A673 (cell line): ENCODE results near the gene TMEM72. TPM values are rescaled to one million over a fixed set of nuclear protein-coding genes. Genes with fewer than 3 reads are reported as not detected.

Experiments
- BruUV-seq: library from RNA; stranded (reverse); fragments of 400-500 nt; replicated peaks from 2 replicates; lab custom pipeline; 2021; lab: Mats Ljungman, UMichigan
- CTCF ChIA-PET: fragments of 300-600 bp; sonication (Branson Sonifier 250); formaldehyde crosslinking; loops from one replicate; lab custom pipeline; 2022; ENCODE audit warnings: antibody characterized with exemption; lab: Charles Lee
- POLR2A ChIA-PET: fragments of 300-600 bp; sonication (Branson Sonifier 250); formaldehyde crosslinking; loops from one replicate; lab custom pipeline; 2022; ENCODE audit warnings: antibody characterized with exemption; ENCODE audit not compliant: low non-redundant PET; lab: Charles Lee
- DNase-seq: peaks from one replicate; pipeline ENCODE4 v3.0.0-alpha.2; 2015; ENCODE audit warnings: low spot score
- H3K27ac ChIP-seq: fragments of 200-600 bp; sonication (generic); 2 replicates; pipeline ENCODE4 v1.5.1; 2016; ENCODE audit warnings: mixed run types, low read depth, mild to moderate bottlenecking, mixed read lengths, antibody characterized with exemption, low read length; ENCODE audit not compliant: poor library complexity, severe bottlenecking
- H3K27me3 ChIP-seq: fragments of 200-600 bp; sonication (generic); replicated peaks from 2 replicates; pipeline ENCODE4 v1.6.1; 2017; ENCODE audit warnings: mixed run types, low read depth, mild to moderate bottlenecking, mixed read lengths, antibody characterized with exemption, low read length; ENCODE audit not compliant: insufficient read depth, poor library complexity
- H3K36me3 ChIP-seq: fragments of 200-600 bp; sonication (generic); 2 replicates; pipeline ENCODE4 v1.6.1; 2016; ENCODE audit warnings: mixed run types, mild to moderate bottlenecking, mixed read lengths, antibody characterized with exemption, low read length; ENCODE audit not compliant: insufficient read depth, poor library complexity, severe bottlenecking
- H3K4me1 ChIP-seq: fragments of 200-600 bp; sonication (generic); 2 replicates; pipeline ENCODE4 v1.6.1; 2017; ENCODE audit warnings: mixed run types, mild to moderate bottlenecking, mixed read lengths, antibody characterized with exemption, low read length; ENCODE audit not compliant: insufficient read depth, poor library complexity, severe bottlenecking
- H3K4me3 ChIP-seq: fragments of 200-600 bp; sonication (generic); 2 replicates; pipeline ENCODE4 v1.5.1; 2016; ENCODE audit warnings: low read depth, mixed run types, mild to moderate bottlenecking, mixed read lengths, low read length; ENCODE audit not compliant: poor library complexity, severe bottlenecking
- H3K9me3 ChIP-seq: fragments of 200-600 bp; sonication (generic); 2 replicates; pipeline ENCODE4 v1.6.1; 2016; ENCODE audit warnings: mixed run types, low read depth, mild to moderate bottlenecking, mixed read lengths, antibody characterized with exemption, low read length; ENCODE audit not compliant: poor library complexity, severe bottlenecking
- CTCF ChIP-seq: fragments of 300-800, 200-600 bp; sonication (generic); conservative IDR thresholded peaks from 2 replicates; pipeline ENCODE4 v1.5.1; 2017; ENCODE audit warnings: low read depth, mild to moderate bottlenecking, antibody characterized with exemption, low read length, moderate library complexity, mixed read lengths
- EZH2 ChIP-seq: fragments of 200-600 bp; sonication (generic); IDR thresholded peaks from 2 replicates; pipeline ENCODE4 v1.6.1; 2017; ENCODE audit warnings: borderline replicate concordance, low read depth, mild to moderate bottlenecking, mixed read lengths, antibody characterized with exemption, low read length; ENCODE audit not compliant: poor library complexity, severe bottlenecking
- intact Hi-C: fragments of 100-400 bp; cut with micrococcal nuclease; formaldehyde crosslinking; loops from one replicate; pipeline ENCODE4 v1.10.0; 2022; ENCODE audit not compliant: unreplicated experiment
- total RNA-seq: library from RNA; stranded (reverse); gene quantifications from 2 replicates; pipeline ENCODE4 v1.2.3, GENCODE V29; 2021

Gene TMEM72
- total RNA-seq, 1 experiment from 2014 or later = 0.80 TPM

GRCh38 chr10:44954042-44954441 lies 42.9 kb downstream of the TMEM72 start:
- ChIA-PET CTCF (no interaction called here), POLR2A (no interaction called here)
- Histone ChIP-seq H3K27me3 (no peaks in the 10 kb centered on the region), H3K4me1 (peaks cover 14% of the 10 kb centered on the region), H3K27ac (no peak overlapping the region), H3K36me3 (no peaks in the 10 kb centered on the region), H3K9me3 (no peaks in the 10 kb centered on the region), H3K4me3 (no peak overlapping the region)
- intact Hi-C loops = no loop called here
- no TSS peak for BruUV-seq
- DNase-seq = no peak
- TF ChIP-seq CTCF (no peak), EZH2 (no peak)

GRCh38 chr10:44954962-44955361 lies 43.8 kb downstream of the TMEM72 start:
- H3K27me3 ChIP-seq = no peaks in the 10 kb centered on the region
- ChIA-PET POLR2A (no interaction called here), CTCF (no interaction called here)
- no peak for DNase-seq
- H3K4me3 ChIP-seq = no peak overlapping the region
- no peaks in the 10 kb centered on the region for H3K36me3 ChIP-seq
- BruUV-seq = no TSS peak
- H3K27ac ChIP-seq = no peak overlapping the region
- no peaks in the 10 kb centered on the region for H3K9me3 ChIP-seq
- no peak for TF ChIP-seq CTCF
- TF ChIP-seq EZH2 = no peak
- intact Hi-C loops = no loop called here
- peaks cover 12% of the 10 kb centered on the region for H3K4me1 ChIP-seq

GRCh38 chr10:44955413-44956070 lies 44.4 kb downstream of the TMEM72 start:
- POLR2A ChIA-PET = no interaction called here
- no peak overlapping the region for H3K27ac ChIP-seq
- no peak for DNase-seq
- intact Hi-C loops = no loop called here
- peaks cover 13% of the 10 kb centered on the region for H3K4me1 ChIP-seq
- TF ChIP-seq EZH2 (no peak), CTCF (no peak)
- no peak overlapping the region for H3K4me3 ChIP-seq
- H3K9me3 ChIP-seq = no peaks in the 10 kb centered on the region
- CTCF ChIA-PET = no interaction called here
- H3K36me3 ChIP-seq = no peaks in the 10 kb centered on the region
- BruUV-seq = no TSS peak
- H3K27me3 ChIP-seq = no peaks in the 10 kb centered on the region
